ENCODE measurements around the gene WDR73.
A peak's percentile ranks its signal among the peaks of the same experiment; 100 is the strongest.
"Not testable (repeated sequence)": the region's sequence is repeated elsewhere in the genome, so short reads cannot be mapped to it uniquely, and the experiment has no call there.

WDR73 gene

DNA sequence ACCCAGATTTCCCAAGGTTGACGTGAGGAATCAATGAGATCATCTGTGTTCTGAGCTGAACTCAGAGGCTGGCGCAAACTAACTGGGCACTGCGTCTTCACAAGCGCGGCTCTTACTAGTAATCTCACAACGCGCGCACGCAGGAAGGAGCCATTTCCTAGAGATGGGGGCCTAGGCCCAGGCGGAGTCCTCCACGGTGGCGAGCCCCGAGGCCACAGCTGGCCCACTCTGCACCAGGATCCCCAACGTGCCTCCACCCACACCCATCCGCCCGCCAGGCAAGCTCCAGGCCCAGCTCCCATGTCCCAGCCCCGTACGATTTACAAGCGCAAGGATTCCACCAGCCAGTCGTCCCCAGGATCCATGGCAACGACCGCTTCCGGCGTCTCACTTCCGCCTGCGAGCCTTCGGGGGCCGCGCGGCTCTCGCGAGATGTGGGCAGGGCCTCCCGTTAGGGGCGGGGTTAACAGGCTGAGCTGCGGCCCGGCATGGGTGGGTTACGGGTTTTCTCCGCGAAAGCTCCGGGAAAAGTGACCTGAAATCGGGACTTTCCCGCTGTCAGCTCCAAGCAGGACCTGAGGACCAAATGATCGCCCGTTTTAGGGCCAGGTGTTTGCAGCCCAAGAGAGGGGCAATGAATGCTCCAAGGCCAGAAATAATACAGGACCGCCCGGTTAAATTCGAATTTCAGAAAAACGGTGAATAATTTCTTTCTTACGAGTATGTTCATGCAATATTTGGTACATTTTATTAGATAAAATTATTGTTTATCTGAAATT lies at the start of gene WDR73:
WDR73 (minus strand) TSS at position 374 of the 779 bp plus-strand sequence; CDS start at position 365, 9 bp downstream.
- peak; percentile 97 for DNase-seq (ENCODE audit: low read depth)

DNA sequence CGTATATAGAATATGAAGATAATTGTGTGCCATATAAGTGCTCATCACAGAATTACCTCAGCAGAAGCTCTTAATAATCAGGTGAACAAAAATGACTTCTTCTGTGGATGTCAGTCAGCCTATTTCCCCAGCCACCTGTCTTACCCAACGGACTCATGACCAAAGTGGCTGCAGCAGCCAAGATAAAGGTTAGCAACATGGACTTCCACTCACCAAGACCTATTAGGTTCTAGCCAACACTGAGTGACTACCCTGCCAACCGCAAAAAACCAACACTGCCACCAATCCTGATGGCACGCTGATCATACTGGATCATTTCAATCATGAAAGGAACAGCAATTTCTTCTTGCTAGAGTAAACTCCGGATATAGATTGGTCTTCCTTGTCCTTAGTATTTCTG lies 49.7 kb upstream of the WDR73 start:
- no peak for DNase-seq (ENCODE audit: low read depth)

GRCh38 chr15:84702961-84703482 lies 48.9 kb upstream of the WDR73 start:
- no peak for DNase-seq (ENCODE audit: low read depth)

GRCh38 chr15:84699538-84700191 lies 45.6 kb upstream of the WDR73 start:
- no peak for DNase-seq (ENCODE audit: low read depth)

DNA sequence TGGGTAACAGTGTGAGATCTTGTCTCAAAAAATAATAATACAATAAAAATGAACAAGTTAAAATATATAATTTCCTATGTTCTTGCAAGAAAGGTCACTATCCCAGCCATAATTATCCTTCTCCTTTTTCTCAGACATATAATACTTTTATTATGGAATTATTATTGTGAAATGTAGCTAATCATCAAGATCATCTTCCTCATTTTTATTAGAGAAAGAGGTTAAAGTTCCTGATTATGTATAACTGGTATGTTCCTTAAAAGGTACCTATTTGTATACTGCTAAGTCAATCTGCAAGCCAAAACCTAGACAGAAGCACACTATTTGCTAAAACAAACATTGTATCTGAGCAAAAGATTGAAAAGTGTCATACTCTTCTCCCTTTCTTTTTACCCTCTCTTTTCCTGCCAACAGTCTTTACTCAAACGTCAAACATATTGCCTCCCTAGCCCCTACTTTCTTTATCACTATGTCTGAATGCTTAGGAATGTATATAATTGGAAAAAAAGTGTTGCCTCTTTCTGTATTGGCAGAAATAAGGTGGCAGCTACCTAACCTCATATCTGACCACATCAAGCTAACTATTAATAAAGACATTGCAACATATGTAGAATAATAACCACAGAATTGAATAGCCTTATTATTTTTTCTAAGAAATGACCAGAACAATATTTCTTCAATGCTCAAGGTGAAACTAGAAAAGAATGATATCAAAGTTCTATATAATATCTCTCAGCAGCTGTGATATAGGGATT lies 43.3 kb upstream of the WDR73 start:
- DNase-seq (ENCODE audit: low read depth), result no peak

GRCh38 chr15:84696757-84697156 lies 42.7 kb upstream of the WDR73 start:
- no peak for DNase-seq (ENCODE audit: low read depth)

DNA sequence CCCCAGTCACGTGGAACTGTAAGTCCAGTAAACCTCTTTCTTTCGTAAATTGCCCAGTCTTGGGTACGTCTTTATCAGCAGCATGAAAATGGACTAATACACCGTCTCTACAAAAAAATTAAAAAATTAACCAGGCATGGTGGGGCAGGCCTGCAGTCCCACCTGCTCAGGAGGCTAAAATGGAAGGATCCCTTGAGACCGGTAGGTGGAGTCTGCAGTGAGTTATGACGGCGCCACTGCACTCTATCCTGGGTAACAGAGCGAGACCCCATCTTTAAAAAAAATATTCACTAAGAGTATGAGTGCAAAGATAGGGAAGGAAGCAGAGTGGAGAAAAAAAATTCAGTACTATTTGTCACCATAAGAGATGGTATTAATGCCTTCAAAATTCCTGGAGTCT lies 36.3 kb upstream of the WDR73 start:
- no peak for DNase-seq (ENCODE audit: low read depth)

GRCh38 chr15:84689858-84690257 lies 35.8 kb upstream of the WDR73 start:
- no peak for DNase-seq (ENCODE audit: low read depth)

GRCh38 chr15:84686446-84686845 lies 32.4 kb upstream of the WDR73 start:
- DNase-seq (ENCODE audit: low read depth), result not testable (repeated sequence)

GRCh38 chr15:84685304-84685703 lies 31.2 kb upstream of the WDR73 start:
- no peak for DNase-seq (ENCODE audit: low read depth)

GRCh38 chr15:84684092-84684491 lies 30.0 kb upstream of the WDR73 start:
- DNase-seq (ENCODE audit: low read depth), result no peak

DNA sequence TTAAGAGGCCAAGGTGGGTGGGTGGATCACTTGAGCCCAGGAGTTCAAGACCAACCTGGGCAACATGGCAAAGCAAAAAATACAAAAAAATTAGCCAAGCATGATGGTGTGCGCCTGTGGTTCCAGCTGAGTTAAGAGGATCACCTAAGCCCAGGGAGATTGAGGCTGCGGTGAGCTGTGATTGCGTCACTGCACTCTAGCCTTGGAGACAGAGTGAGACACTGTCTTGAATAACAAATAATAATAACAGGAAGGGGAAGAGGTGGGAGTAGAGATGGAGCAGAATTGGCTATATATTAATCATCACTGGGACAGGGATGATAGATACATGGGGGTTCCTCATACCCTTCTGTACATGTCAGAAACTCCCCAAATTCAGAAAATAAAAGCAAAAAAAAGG lies 27.7 kb upstream of the WDR73 start:
- DNase-seq (ENCODE audit: low read depth), result no peak

GRCh38 chr15:84671211-84671610 lies 17.1 kb upstream of the WDR73 start:
- no peak for DNase-seq (ENCODE audit: low read depth)

- peak; percentile 42 for DNase-seq (ENCODE audit: low read depth)
Observed at GRCh38 chr15:84669726-84670125, 15.6 kb upstream of the WDR73 start.

GRCh38 chr15:84668221-84668982 lies 14.3 kb upstream of the WDR73 start:
- DNase-seq (ENCODE audit: low read depth), result no peak

DNA sequence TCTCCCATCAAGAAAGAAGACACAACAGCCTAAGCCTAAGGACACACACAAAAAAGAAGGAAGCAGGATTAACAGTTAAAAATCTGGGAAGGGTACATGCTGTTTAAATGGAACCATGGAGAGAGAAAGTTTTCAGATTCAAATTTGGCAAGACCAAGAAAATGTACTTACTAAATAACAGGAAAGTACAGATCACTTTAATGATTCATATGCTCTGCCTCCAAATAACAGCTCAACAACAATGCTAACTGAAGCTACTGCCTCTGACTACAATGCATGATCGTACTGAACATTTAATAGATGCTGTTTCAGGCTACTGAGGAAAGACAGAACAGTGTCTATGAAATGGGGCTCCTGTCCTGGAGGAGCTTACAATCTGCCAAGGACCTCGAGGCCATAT lies 12.3 kb upstream of the WDR73 start:
- DNase-seq (ENCODE audit: low read depth), result no peak

DNA sequence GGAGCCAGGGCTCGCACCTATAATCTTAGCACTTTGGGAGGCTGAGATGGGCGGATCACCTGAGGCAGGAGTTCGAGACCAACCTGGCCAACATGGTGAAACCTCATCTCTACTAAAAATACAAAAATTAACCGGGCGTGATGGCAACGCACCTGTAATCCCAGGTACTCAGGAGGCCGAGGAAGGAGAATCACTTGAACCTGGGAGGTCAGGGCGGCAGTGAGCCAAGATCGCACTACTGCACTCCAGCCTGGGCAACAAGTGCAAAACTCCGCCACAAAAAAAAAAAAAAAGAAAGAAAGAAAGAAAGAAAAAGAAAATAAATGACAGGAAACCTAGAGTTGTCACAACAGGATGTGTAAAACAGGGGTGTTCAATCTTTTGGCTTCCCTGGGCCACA lies 6.9 kb upstream of the WDR73 start:
- no peak for DNase-seq (ENCODE audit: low read depth)

DNA sequence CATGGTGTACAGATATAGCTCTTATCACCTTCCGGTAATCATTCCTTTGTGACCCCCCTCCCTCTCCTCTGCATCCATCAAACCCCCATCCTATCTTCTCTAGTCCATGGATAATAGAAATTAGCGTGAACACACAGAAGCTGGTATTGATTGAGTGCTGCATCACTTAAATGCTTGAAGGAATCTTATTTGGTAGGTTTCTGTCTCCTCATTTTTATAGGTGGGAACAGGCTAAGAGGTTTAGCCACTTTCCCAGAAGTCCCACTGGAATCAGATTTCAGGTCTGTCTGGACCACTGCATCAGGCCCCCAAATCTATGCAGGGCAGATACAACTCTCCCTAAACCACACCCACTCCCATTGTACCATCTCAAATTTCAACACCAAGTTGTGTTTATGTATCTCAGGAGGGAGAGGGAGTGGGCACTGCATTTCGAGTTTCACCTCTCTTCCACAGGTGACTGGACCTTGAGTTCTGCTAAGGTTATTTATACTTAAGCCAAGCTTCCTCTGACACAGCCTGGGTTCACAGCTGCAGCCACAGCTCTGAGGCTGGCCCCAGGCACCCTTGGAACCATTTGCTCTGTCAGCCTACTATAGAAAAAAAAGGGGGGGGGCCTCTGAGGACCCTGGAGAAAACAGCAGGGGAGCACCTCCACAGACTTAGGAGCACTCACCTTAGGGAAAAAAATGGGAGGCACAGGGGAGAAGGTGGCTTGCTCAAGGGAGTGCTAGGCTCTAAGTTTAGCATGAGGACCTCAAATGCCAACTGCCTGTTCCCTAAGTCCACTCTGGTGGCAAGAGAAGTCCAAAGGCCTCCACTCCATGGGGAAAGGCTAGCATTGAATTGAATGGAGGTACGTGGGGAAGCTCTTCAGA lies 6.1 kb upstream of the WDR73 start:
- no peak for DNase-seq (ENCODE audit: low read depth)

GRCh38 chr15:84658788-84659411 lies 4.8 kb upstream of the WDR73 start:
- no peak for DNase-seq (ENCODE audit: low read depth)

DNA sequence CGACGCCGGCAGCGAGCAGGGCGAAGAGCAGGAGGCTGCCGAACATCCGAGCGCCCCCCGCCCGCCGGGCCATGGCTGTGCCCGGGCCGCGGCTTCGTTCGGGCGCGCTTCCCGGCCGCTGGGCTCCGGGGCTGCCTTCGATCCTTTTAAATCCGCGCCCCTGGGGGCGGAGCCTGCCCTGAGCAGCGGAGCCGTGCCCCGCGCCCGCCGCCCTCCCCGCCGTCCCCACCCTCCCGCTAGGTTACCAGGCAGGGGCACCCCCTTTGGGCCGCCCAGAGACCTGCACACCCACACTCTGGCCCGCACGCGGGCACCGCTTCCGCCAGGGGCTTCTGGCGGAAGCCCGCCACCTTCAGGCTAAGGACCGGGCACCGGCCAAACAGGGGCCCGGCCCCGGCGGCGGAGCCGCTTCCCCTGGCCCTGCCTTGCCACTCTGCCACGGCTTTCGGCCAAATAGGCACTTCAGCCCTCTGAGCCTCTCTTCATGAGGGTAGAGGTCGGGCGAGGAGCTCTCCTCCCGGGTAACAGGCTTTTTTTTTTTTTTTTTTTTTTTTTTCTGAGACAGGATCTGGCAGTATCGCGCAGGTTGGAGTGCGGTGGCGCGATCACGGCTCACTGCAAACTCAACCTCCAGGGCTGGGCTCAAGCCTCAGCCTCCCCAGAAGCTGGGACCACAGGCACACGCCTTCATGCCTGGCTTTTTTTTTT lies 4.2 kb upstream of the WDR73 start, which contains the start of gene NMB:
NMB (minus strand) TSS at position 120 of the 708 bp plus-strand sequence; CDS start at position 73, 47 bp downstream.
- DNase-seq (ENCODE audit: low read depth), result peak; percentile 72
